Fibroblast of villous mesenchyme (primary cell): ENCODE data around the gene MUC20. TPM values are rescaled to one million over a fixed set of nuclear protein-coding genes. Genes with fewer than 3 reads are reported as not detected.
A peak's percentile ranks its signal among the peaks of the same experiment; 100 is the strongest.
"Not testable (repeated sequence)": the region's sequence is repeated elsewhere in the genome, so short reads cannot be mapped to it uniquely, and the experiment has no call there.

ENCODE experiments used
- DNase-seq: peaks from one replicate; pipeline ENCODE4 v3.0.0-alpha.2; 2010; ENCODE audit warnings: low read depth
- H3K4me3 ChIP-seq: 2 replicates; pipeline ENCODE4 v1.5.1; 2011; ENCODE audit warnings: low read depth, mild to moderate bottlenecking, low read length
- total RNA-seq: library from RNA; depleted of rRNA; stranded (reverse); fragments of >200 nt; gene quantifications from 2 replicates; pipeline ENCODE4 v1.2.3, GENCODE V29; 2012
- TF ChIP-seq, protein P1 (sequence below): IDR thresholded peaks from 2 replicates; pipeline ENCODE4 v1.5.1; 2012; ENCODE audit warnings: low read depth, mild to moderate bottlenecking, low read length; ENCODE audit not compliant: insufficient read depth

MUC20 gene
- total RNA-seq, 1 donor, result 0.43 TPM

DNA sequence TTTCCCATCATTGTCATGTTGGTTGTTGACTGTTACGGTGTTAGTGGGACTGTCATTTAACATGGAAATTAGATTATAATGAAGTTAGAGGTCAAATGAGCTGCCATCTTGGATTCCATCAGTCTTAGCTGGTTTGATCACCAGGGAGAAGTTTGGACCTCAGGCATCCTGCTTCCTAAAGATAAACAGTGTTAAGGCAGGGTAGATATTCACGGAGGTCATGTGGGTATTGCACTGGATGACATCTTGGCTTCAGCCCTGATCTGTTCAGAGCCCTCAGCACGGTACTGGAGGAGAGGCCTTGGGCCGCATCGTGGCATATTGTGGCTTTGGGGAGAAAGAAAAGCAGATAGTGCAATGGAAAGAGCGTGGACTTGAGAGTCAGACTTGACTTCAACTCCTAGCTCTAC lies 11.1 kb upstream of the MUC20 start:
- H3K4me3 ChIP-seq, result no peak overlapping the region
- TF ChIP-seq, protein P1, sequence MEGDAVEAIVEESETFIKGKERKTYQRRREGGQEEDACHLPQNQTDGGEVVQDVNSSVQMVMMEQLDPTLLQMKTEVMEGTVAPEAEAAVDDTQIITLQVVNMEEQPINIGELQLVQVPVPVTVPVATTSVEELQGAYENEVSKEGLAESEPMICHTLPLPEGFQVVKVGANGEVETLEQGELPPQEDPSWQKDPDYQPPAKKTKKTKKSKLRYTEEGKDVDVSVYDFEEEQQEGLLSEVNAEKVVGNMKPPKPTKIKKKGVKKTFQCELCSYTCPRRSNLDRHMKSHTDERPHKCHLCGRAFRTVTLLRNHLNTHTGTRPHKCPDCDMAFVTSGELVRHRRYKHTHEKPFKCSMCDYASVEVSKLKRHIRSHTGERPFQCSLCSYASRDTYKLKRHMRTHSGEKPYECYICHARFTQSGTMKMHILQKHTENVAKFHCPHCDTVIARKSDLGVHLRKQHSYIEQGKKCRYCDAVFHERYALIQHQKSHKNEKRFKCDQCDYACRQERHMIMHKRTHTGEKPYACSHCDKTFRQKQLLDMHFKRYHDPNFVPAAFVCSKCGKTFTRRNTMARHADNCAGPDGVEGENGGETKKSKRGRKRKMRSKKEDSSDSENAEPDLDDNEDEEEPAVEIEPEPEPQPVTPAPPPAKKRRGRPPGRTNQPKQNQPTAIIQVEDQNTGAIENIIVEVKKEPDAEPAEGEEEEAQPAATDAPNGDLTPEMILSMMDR, result no peak
- DNase-seq, result no peak

DNA sequence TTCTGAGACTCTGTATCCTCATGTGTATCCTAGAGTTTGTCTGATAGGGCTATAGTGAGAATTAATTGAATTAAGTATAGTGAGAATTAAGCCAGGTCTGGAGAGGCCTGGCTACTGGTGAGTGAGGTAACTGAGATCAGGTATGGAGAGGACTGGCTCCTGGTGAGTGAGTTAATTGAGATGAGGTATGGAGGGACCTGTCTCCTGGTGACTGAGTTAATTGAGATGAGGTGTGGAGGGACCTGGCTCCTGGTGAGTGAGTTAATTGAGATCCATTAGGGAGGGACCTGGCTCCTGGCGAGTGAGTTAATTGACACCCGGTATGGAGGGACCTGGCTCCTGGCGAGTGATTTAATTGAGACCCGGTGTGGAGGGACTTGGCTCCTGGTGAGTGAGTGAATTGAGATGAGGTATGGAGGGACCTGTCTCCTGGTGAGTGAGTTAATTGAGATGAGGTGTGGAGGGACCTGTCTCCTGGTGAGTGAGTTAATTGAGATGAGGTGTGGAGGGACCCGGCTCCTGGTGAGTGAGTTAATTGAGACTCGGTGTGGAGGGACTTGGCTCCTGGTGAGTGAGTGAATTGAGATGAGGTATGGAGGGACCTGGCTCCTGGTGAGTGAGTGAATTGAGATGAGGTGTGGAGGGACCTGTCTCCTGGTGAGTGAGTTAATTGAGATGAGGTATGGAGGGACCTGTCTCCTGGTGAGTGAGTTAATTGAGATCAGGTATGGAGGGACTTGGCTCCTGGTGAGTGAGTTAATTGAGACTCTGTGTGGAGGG lies 10.5 kb upstream of the MUC20 start:
- not testable (repeated sequence) for DNase-seq

DNA sequence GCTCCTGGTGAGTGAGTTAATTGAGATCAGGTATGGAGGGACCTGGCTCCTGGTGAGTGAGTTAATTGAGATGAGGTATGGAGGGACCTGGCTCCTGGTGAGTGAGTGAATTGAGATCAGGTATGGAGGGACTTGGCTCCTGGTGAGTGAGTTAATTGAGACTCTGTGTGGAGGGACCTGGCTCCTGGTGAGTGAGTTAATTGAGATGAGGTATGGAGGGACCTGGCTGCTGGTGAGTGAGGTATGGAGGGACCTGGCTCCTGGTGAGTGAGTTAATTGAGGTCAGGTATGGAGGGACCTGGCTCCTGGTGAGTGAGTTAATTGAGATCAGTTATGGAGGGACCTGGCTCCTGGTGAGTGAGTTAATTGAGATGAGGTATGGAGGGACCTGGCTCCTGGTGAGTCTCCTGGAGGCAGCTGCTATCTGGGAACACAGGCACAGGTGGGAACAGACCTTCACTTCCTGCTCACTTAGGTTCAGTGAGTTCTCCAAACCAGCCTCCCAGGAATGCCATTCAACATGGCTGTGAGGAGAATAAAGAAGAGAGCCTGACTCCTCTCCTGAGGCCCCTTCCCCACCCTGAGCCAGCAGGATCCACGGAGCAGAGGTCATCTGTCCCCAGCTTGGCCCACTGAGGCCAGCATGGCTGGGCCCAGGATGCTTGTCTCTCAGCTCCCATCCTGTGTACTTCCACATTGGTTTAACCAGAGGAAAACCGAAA lies 9.5 kb upstream of the MUC20 start:
- H3K4me3 ChIP-seq, DNase-seq: not testable (repeated sequence)

More for the DNA sequence above, 10.5 kb upstream of the MUC20 start:
- not testable (repeated sequence) for H3K4me3 ChIP-seq

DNA sequence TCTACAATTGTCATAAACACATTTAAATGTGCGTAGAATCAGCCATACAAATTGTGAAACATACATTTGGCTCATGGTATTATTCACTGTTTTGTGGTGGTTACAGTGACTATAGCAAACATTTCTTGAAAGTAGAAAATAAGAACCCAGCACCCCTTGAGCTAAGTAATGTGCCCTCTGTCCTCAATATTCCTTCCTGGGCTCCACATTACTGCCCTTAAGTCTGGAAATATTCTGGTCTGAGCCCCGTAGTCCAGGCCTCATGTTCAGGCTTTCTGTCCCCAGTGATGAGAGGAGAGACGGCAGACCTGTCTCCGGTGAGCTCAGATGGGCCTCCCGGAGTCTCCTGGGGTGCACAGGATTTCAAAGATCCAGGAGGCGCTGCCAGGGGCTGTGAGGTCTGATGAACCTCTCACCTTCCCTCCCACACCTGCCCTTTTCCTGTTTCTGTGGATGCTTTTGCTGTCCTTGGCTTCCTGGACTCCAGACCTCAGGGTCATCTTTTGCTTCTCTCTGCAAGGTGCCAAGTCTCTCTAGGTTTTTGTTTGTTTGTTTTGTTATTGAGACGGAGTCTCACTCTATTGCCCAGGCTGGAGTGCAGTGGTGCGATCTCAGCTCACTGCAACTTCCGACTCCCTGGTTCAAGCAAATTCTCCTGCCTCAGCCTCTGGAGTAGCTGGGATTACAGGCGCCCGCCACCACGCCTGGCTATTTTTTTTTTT lies 8.8 kb upstream of the MUC20 start:
- DNase-seq, result no peak
- H3K4me3 ChIP-seq, result no peak overlapping the region
- TF ChIP-seq, protein P1, result no peak

DNA sequence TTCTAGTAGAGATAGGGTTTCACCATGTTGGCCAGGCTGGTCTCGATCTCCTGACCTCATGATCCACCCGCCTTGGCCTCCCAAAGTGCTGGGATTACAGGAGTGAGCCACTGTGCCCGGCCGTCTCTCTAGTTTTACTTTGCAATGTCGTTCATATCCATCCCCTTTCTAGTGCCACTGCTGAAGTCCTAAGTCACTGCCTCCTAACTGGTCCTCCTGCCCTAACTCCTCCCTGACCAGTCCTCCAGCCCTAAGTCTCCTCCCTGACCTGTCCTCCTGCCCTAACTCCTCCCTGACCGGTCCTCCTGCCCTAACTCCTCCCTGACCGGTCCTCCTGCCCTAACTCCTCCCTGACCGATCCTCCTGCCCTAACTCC lies 8.3 kb upstream of the MUC20 start:
- not testable (repeated sequence) for DNase-seq, H3K4me3 ChIP-seq

DNA sequence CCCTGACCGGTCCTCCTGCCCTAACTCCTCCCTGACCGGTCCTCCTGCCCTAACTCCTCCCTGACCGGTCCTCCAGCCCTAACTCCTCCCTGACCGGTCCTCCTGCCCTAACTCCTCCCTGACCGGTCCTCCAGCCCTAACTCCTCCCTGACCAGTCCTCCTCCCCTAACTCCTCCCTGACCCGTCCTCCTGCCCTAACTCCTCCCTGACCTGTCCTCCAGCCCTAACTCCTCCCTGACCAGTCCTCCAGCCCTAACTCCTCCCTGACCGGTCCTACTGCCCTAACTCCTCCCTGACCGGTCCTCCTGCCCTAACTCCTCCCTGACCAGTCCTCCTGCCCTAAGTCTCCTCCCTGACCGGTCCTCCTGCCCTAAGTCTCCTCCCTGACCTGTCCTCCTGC lies 7.6 kb upstream of the MUC20 start:
- DNase-seq, result not testable (repeated sequence)

DNA sequence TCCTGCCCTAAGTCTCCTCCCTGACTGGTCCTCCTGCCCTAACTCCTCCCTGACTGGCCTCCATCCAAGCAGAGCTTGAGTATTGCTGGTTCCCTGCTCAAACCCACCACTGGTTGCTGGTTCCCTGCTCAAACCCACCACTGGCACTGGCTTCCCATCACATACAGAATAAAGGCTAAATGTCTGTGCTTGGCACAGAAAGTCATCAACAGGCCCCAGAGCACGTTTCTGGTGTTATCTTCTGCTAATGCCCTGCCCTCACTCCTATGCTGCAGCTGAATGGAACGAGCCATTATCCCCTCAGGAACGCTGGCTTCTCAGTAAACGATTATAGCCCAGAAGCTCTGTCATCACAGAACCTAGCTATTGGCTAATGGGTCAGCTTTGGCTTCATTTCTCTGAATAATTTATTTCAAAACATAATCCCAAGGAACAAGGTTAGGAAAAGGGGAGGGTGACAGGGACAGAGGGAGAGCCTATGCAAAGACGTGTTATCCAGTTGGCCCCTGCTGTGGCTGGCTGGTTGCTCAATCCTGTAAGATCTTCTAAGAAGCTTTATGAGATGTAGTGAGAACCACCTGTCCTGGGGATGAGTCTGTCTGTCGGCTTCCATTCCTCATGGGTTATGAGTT lies 6.3 kb upstream of the MUC20 start:
- no peak overlapping the region for H3K4me3 ChIP-seq
- DNase-seq, result peak; percentile 17
- TF ChIP-seq, protein P1, result no peak

More for the DNA sequence above, 7.6 kb upstream of the MUC20 start:
- H3K4me3 ChIP-seq, result not testable (repeated sequence)

DNA sequence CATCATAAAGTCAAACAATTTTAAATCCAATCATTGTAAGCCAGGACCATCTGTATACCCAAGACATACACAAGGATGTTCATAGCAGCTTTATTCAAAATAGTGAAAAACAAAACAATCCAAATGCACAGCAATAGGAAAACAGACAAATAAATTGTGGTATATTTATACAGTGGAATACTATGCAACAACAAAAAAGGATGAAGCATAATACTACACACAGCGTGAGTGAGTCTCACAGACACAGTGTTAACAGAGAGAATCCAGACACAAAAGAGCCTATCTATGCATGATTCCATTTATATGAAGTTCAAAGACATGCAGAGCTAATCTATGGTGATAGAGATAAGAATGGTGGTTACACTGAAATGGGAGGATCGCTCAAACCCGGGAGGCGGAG lies 5.6 kb upstream of the MUC20 start:
- H3K4me3 ChIP-seq, result no peak overlapping the region
- TF ChIP-seq, protein P1, result no peak
- no peak for DNase-seq
